HG03521 (cell line): ENCODE results near the gene CDS1.
A peak's percentile ranks its signal among the peaks of the same experiment; 100 is the strongest.
"Not testable (repeated sequence)": the region's sequence is repeated elsewhere in the genome, so short reads cannot be mapped to it uniquely, and the experiment has no call there.

ENCODE experiments used
- ATAC-seq: cut with Tn5 transposase; IDR thresholded peaks from one replicate; pipeline ENCODE4 v1.9.1; 2021; ENCODE audit warnings: mild to moderate bottlenecking, moderate library complexity; ENCODE audit not compliant: unreplicated experiment

Gene CDS1

GRCh38 chr4:84582988-84583875 lies at the start of gene CDS1:
CDS1 (plus strand) TSS chr4:84583127; CDS start chr4:84583402, 275 bp downstream.
- peak; percentile 37 for ATAC-seq

- ATAC-seq: no peak
These were observed 47.0 kb upstream of the CDS1 start for GRCh38 chr4:84535901-84536300.

DNA sequence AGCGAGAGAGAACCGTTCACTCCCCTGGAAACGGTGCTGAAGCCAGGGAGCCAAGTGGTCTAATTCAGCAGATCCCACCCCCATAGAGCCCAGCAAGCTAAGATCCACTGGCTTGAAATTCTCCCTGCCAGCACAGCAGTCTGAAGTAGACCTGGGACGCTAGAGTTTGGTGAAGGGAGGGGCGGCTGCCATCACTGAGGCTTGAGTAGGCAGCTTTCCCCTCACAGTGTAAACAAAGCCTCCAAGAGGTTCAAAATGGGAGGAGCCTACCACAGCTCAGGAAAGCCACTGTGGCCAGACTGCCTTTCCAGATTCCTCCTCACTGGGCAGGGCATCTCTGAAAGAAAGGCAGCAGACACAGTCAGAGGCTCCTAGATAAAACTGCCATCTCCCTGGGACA lies 37.8 kb upstream of the CDS1 start:
- no peak for ATAC-seq

GRCh38 chr4:84547211-84547610 lies 35.7 kb upstream of the CDS1 start:
- no peak for ATAC-seq

DNA sequence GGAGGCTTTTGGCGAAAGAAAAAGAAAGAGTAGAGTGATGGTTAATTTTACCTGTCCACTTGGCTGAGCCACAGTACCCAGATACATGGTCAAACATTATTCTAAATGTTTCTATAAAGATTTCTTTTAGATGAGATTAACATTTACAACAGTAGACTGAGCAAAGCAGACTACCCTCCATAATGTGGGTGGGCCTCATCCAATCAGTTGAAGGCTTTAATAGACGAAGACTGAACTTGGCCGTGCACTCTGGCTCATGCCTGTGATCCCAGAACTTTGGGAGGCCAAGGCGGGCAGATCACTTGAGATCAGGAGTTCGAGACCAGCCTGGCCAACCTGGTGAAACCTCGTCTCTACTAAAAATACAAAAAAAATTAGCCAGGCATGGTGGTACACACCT lies 33.7 kb upstream of the CDS1 start:
- ATAC-seq: not testable (repeated sequence)

DNA sequence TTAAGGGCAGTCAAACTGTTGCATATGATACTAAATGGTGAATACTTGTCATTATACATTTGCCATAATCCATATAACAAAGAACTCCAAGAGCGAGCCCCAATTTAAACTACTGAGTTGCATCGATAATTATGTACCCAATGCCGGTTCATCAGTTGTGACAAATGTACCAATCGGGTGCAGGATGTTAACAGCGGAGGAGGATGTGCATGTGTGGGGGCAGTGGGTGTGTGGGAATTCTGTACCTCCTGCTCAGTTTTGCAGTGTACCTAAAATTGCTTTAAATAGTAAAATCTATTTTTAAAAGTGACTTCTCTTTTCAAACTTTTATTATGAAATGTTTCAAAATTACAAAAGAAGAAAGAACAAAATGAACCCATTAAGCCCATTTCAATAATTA lies 20.8 kb upstream of the CDS1 start:
- ATAC-seq: no peak

DNA sequence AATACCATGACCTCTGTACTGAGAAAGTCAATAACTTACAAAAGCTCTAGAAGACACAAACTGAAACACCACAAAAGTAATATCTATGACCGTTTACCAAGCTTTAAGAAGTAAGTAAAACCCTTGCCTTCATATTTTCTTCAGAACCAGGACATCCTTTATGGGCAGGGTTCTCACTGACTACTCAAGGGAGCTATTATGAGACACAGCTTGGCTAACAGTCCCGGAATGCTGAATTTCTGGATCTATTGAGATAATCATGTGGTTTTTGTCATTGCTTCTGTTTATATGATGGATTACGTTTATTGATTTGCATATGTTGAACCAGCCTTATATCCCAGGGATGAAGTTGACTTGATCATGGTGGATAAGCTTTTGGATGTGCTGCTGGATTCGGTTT lies 19.9 kb upstream of the CDS1 start:
- no peak for ATAC-seq

GRCh38 chr4:84565951-84566350 lies 17.0 kb upstream of the CDS1 start:
- ATAC-seq: no peak

GRCh38 chr4:84568496-84568895 lies 14.4 kb upstream of the CDS1 start:
- ATAC-seq: no peak

- no peak for ATAC-seq
These were observed 13.9 kb upstream of the CDS1 start for GRCh38 chr4:84569009-84569408.

GRCh38 chr4:84573385-84574068 lies 9.4 kb upstream of the CDS1 start:
- ATAC-seq: no peak

- no peak for ATAC-seq
These were observed 8.7 kb upstream of the CDS1 start for GRCh38 chr4:84574069-84574720.

DNA sequence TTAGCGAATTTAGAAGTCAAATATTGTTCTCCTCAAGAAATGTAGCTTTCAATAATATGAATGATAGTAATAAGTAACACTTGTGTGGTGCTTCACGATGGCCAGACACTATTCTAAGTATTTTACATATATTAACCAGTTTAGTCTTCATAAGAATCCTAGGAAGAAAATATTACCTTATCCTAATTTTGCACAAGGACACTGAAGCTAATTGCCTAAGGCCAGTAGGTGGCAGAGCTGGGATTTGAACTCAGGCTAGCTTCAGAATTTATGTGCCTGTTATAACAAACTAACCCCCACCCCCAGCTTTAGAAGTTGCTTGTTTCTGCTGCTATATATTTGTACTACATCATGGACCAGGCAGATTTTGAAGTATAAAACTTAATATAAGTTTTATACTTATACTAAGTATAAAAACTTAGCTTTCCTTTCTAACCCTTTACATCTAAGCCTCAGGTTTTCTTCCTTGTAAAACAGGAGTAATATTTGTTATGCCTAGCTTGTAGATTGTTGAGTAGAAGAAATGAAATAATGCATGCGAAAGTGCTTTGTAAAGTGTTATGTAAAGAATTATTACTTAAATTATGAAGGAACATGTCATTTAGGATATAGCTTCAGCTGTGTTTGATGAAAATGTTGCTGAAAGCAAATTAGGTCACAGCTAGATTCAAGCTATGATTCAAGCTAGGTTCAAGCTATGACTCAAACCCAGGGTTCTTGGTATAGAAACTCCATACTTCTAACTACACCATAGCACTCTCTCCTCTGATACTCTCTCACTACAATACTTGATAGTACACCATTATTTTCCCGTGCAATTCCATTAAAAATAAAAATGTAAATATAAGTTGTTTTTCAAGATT lies 4.2 kb upstream of the CDS1 start:
- ATAC-seq: no peak

DNA sequence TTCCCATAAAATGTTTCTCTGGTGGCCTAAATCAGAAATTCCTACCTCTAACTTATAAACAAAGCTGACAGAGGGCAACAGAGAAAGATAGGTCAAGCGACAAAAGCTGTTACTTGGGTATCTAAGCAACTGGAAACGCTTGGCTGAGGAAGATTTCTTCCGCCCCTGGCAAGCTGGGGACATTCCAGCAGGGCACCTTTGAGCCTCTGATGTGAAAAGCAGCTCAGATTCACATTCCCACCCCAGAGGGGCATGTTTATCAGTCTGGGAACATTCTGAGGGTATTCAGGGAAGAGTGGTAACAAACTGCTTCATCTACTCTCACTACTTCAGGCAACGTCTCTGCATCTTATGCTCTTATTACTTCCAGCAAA lies 3.5 kb upstream of the CDS1 start:
- ATAC-seq: no peak

- ATAC-seq: peak; percentile 67
These were observed 482 bp upstream of the CDS1 start for GRCh38 chr4:84582302-84582987.

- ATAC-seq: no peak
These were observed 1.0 kb downstream of the CDS1 start for GRCh38 chr4:84583876-84584380.

GRCh38 chr4:84585251-84585650 lies 2.3 kb downstream of the CDS1 start:
- ATAC-seq: no peak

- no peak for ATAC-seq
These were observed 11.8 kb downstream of the CDS1 start for GRCh38 chr4:84594724-84595123.

- ATAC-seq: no peak
These were observed 13.9 kb downstream of the CDS1 start for GRCh38 chr4:84596826-84597225.

DNA sequence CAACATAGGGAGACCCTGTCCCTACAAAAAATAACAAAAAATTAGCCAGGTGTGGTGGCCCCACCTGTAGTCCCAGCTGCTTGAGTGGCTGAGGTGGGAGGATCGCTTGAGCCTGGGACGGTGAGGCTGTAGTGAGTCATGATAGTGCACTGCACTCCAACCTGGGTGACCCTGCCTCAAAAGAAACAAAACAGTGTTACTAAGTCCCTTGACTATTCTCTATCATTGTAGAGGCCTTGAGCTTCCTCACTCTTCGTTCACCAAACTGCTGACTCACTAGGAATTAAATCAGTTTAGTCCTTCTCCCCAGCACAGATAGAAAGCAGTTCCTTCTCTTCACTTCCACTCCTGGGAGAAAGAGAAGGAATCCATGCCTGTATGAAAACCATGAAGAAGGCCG lies 14.5 kb downstream of the CDS1 start:
- no peak for ATAC-seq
